NCI-H2227 (cell line): ENCODE measurements around the gene KCNH1.
"Not testable (repeated sequence)": the region's sequence is repeated elsewhere in the genome, so short reads cannot be mapped to it uniquely, and the experiment has no call there.

Source experiments
- DNase-seq: peaks from one replicate; lab custom pipeline; 2025; ENCODE audit not compliant: unreplicated experiment; lab: John Stamatoyannopoulos, UW

The KCNH1 gene

GRCh38 chr1:211013346-211014240 lies 120.4 kb downstream of the KCNH1 start:
- no peak for DNase-seq

GRCh38 chr1:211011128-211011527 lies 122.8 kb downstream of the KCNH1 start:
- not testable (repeated sequence) for DNase-seq

GRCh38 chr1:211009944-211010343 lies 124.0 kb downstream of the KCNH1 start:
- no peak for DNase-seq

GRCh38 chr1:211007830-211008229 lies 126.1 kb downstream of the KCNH1 start:
- no peak for DNase-seq

GRCh38 chr1:210995931-210996330 lies 138.0 kb downstream of the KCNH1 start:
- not testable (repeated sequence) for DNase-seq

GRCh38 chr1:210992837-210993236 lies 141.1 kb downstream of the KCNH1 start:
- DNase-seq: no peak

GRCh38 chr1:210989905-210990304 lies 144.0 kb downstream of the KCNH1 start:
- DNase-seq: no peak

- DNase-seq: no peak
These were observed 152.5 kb downstream of the KCNH1 start for GRCh38 chr1:210981490-210981889.

GRCh38 chr1:210980082-210980481 lies 153.9 kb downstream of the KCNH1 start:
- no peak for DNase-seq

GRCh38 chr1:210978974-210979354 lies 155.0 kb downstream of the KCNH1 start:
- DNase-seq: no peak

- DNase-seq: no peak
These were observed 155.5 kb downstream of the KCNH1 start for GRCh38 chr1:210978316-210978973.

- no peak for DNase-seq
These were observed 182.7 kb downstream of the KCNH1 start for GRCh38 chr1:210951279-210951678.

GRCh38 chr1:210949940-210950546 lies 183.9 kb downstream of the KCNH1 start:
- peak; percentile 34 for DNase-seq

- no peak for DNase-seq
These were observed 184.5 kb downstream of the KCNH1 start for GRCh38 chr1:210949489-210949888.

GRCh38 chr1:210949039-210949438 lies 184.9 kb downstream of the KCNH1 start:
- DNase-seq: no peak

GRCh38 chr1:210944252-210944651 lies 189.7 kb downstream of the KCNH1 start:
- no peak for DNase-seq

- DNase-seq: no peak
These were observed 191.4 kb downstream of the KCNH1 start for GRCh38 chr1:210942513-210942912.

GRCh38 chr1:210940081-210940617 lies 193.8 kb downstream of the KCNH1 start:
- no peak for DNase-seq

- DNase-seq: no peak
These were observed 195.5 kb downstream of the KCNH1 start for GRCh38 chr1:210938416-210938925.

- no peak for DNase-seq
These were observed 196.1 kb downstream of the KCNH1 start for GRCh38 chr1:210937846-210938245.

- DNase-seq: no peak
These were observed 198.0 kb downstream of the KCNH1 start for GRCh38 chr1:210935905-210936304.
